Anterior cingulate cortex (tissue), 58 donors: ENCODE results near the gene ZNF90.
"Not testable (repeated sequence)": the region's sequence is repeated elsewhere in the genome, so short reads cannot be mapped to it uniquely, and the experiment has no call there.

ENCODE experiments used
- DNase-seq, 58 donors: peaks; one replicate each; lab custom pipeline; 2025; lab: John Stamatoyannopoulos, UW

The ZNF90 gene

GRCh38 chr19:20102097-20102496 is 24.3 kb downstream of the ZNF90 start:
- DNase-seq = no peak

- DNase-seq = no peak
Observed at GRCh38 chr19:20103091-20103740, 25.4 kb downstream of the ZNF90 start.

- DNase-seq = no peak
Observed at GRCh38 chr19:20107301-20107700, 29.5 kb downstream of the ZNF90 start.

- DNase-seq = not testable (repeated sequence)
Observed at GRCh38 chr19:20118064-20118839, 40.5 kb downstream of the ZNF90 start.

DNA sequence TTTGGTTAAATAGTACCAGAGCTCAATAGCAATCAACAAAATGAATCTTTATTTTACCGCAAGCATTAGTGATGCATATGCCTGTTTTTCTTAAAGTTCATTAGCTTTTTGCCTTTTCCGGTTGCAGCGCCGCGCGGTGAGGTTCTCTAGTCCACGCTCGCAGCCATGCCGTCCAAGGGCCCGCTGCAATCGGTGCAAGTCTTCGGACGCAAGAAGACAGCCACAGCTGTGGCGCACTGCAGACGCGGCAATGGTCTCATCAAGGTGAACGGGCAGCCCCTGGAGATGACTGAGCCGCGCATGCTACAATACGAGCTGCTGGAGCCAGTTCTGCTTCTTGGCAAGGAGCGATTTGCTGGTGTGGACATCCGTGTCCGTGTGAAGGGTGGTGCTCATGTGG is 47.1 kb downstream of the ZNF90 start:
- no peak for DNase-seq

DNA sequence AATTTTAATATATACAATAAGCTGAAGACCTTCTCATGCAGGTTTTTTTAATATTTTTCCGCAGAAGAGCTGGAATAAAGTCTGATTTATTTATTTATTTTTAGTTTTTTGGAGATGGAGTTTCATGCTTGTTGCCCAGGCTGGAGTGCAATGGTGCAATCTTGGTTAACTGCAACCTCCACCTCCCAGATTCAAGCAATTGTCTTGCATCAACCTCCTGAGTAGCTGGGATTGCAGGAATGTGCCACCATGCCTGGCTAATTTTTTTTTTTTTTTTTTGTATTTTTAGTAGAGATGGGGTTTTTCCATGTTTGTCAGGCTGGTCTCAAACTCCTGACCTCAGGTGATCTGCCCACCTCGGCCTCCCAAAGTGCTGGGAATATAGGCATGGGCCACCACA is 55.1 kb downstream of the ZNF90 start:
- not testable (repeated sequence) for DNase-seq

GRCh38 chr19:20137714-20138113 is 59.9 kb downstream of the ZNF90 start:
- DNase-seq = not testable (repeated sequence)

- DNase-seq = no peak
Observed at GRCh38 chr19:20151617-20152145, 73.9 kb downstream of the ZNF90 start.

DNA sequence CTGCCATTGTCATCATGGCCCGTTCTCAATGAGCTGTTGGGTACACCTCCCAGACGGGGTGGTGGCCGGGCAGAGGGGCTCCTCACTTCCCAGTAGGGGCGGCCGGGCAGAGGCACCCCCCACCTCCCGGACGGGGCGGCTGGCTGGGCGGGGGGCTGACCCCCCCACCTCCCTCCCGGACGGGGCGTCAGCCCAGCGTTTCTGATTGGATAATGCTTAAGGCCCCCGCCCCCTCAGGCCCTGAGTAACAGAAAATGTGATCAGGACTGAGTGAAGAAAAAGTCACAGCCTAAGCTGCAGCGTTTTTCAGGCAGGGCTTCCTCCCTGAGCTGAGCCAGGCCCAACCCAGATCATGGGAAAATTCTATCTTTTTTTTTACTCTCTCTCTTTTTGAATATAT is 74.7 kb downstream of the ZNF90 start:
- not testable (repeated sequence) for DNase-seq

GRCh38 chr19:20153281-20153680 is 75.5 kb downstream of the ZNF90 start:
- no peak for DNase-seq

GRCh38 chr19:20154636-20155035 is 76.8 kb downstream of the ZNF90 start:
- no peak for DNase-seq

GRCh38 chr19:20162821-20163220 is 85.0 kb downstream of the ZNF90 start:
- DNase-seq = no peak

GRCh38 chr19:20164456-20164855 is 86.7 kb downstream of the ZNF90 start:
- no peak for DNase-seq

GRCh38 chr19:20165971-20166592 is 88.3 kb downstream of the ZNF90 start:
- DNase-seq = no peak

DNA sequence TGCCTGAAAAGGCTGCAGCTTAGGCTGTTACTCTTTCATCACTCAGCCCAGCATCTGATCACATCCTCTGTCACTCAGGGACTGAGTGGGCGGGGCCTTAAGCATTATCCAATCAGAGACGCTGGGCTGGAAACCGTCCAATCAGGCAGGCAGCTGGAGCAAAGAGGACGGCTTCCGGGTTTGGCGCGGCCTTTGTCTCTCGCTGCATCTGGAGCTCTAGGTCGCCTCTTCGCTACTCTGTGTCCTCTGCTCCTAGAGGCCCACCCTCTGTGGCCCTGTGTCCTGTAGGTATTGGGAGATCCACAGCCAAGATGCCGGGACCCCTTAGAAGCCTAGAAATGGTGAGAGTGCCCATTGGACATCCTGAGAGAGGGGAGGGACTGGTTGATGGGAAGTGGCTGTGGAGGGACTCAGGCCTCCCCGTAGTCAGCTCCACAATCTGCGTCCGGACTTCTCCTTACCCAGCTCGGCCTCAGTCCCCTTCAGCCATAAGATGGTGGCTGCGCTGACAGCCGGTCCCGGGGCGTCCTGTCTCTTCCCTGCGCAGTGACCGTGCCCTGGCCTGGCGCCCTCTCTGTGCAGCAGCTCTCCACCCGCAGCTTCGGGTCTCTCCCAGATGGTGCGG is 89.3 kb downstream of the ZNF90 start, which contains the start of gene ZNF486:
ZNF486 (plus strand) TSS at position 195 of the 625 bp plus-strand sequence; CDS start at position 312, 117 bp downstream.
- DNase-seq = peak; percentile 46 to 97 (median 91)

DNA sequence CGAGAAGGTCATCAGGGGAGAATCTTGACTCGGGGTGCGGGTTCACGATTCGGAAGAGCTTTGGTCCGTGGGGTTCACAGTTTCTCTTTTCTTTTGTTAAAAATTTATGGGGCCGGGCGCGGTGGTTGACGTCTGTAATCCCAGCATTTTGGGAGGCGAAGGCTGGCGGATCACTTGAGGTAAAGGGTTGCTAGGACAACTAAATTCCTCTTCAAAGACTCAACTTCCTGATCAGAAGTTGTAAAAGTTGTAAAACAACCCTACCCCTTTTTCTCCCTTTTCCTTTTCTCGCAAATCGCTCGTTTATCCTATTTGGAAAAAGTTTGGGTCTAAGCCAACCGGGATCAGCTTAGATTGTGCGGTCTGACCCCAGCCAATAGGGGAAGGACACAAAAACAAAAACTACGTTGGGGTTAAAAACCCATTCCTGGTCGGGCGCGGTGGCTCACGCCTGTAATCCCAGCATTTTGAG is 89.9 kb downstream of the ZNF90 start:
- no peak for DNase-seq
